GM21576 (cell line): ENCODE measurements around the gene TNFAIP8.

Experiments used
- ATAC-seq: cut with Tn5 transposase; IDR thresholded peaks from one replicate; pipeline ENCODE4 v1.9.1; 2021; ENCODE audit warnings: mild to moderate bottlenecking, moderate library complexity; ENCODE audit not compliant: unreplicated experiment

The TNFAIP8 gene

DNA sequence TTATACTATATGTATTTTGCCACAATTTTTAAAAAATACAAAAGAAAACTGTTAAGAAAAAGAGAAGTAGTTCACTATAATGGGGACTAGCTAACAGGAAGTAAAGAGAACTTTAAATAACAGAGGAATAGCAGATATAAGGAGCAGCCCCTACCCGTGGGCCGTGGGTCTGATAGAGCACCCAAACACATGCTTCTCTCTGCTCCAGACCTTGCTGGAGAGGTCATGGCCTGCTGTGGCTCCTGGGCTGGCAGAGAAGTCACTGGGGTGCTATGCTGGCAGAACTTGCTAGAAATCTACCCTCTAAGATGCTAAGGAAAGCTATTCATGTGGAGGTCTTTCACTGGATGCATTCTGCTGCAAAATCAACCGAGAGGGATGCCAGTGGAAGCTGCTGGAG, 10.0 kb upstream of the TNFAIP8 start:
- ATAC-seq: no peak

DNA sequence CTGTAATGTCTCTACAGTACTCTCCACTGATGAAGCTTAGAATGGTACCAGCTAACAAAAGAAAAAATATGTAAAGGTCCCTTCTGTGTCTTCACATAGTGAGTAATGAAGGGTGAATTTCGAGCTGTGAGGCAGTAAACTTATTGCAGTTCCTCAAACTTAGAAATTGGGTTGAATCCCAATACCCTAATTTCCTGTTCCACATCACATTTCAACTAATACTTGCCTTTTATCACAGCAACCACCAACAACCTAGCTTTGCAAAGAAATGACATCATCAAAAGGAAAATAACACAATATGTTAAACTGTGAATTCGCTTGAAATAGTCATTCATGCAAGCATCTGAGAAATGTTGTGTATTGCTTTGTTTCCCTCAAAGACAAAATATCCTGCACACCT, 9.4 kb upstream of the TNFAIP8 start:
- ATAC-seq: no peak

DNA sequence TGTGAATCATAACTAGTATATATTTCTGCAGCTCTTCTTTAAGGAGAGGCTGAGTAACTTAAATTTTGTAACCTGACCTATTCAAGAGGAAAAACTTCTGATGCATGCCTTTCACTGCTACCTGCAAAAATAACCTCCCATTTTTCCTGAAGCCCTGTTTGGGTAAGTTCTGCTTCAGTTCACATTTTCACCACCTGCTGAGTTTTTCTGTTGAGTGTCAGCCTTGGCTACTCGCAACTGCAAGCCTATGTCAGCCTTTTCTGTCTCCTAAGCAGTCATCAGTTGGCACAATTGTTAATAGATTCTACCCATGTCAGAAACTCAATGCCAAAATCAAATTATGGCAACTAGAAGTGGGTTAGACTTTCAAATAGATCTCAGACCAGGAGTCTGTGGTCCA, 8.2 kb upstream of the TNFAIP8 start:
- ATAC-seq: no peak

DNA sequence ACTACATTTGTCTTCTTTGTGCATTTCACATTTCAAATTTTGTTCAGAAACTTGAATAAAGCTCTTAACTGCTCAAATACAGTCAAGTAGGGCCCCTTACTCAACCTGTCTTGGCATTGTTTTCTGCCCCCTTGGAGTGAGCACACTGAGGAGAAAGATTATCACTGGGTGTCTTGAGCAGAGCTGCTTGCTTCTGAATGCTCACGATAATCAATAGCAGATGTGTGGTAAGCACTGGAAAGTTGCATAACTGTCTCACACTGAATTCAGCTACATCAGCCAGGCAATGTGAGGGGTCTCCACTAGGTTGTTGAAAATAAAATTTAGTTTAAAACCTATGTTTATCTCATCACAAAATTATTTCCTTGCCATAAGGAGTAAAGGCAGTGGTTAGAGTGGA, 7.8 kb upstream of the TNFAIP8 start:
- no peak for ATAC-seq

DNA sequence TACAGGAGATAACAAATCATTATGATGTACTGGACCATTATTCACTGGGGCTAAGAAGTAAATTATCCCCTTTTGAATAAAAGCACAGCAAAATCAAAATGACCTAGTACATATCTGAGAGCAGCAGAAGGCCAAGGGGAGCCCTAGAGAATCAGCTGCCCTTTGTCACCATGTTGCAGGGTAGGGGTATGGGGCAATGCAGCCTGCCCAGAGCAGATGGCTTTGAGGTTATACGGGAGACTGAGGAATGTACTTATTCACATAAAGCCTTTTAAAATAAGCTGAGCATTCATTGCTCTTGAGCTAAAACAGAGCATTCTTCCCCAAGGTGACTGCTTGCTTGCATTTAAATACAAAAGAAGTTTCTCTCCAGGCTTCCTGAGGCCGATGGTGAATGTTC, 2.6 kb upstream of the TNFAIP8 start:
- no peak for ATAC-seq

DNA sequence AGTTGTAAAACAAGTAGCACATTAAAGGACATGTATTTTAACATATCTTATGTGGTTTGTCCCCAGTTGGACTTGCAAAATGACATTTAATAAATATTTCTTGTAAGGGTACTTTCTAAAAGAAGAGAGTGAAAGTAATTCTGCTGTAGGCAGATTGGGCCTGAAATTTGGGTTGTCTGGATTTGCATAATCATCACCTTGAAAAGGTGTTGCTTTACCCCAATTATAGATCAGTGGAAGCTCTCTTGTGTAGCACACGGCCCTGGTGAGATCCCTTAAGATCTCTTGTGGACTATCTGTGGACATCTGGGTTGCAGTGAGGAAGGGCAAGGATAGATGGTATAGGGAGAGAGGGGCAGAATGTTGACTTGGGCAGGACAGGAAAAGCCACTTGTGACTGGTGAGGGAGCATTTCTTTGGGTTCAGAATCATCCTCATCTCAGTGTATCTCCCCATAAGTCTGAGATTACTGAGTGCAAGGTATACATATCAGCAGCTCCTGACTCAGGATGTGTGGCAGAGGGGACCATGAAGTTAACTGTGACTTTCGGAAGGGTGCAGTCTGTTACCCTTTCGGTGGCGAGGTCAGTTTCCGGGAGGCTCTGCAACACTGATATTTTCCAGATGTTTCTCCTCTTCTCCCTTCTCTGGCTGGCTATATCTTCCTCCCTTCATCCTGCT, 2.0 kb upstream of the TNFAIP8 start:
- ATAC-seq: peak; percentile 68

DNA sequence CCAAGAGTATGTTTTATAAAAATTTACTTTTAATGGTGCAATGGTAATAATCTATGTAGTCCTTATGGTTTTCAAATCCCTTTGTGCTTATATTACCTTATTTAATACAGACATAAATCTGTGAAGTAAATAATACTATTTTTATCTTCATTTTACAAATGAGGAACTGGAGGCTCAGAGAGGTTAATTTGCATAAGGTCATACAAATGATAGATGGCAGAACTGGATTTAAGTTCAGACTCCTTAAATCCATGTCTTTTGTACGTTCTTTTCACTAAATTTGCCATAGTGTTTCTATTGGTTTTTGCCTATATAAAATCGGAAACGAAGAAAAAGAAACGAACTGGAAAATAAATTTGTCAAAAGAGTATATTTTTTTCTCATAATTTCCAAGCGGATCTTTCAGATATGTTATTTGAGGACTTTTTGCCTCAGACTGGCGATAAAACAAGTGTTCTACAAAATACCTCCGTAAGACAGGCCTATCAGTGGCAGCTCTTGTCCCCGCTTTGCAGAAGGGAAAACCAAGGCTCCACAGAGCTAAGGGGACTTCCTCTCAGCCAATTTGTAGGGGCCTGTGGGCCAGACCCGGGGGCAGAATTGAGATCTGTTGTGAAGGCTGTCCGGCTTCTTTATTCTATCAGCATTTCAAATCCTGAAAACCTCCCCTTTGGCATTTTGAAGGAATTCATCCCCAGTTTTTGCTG, 1.1 kb upstream of the TNFAIP8 start:
- no peak for ATAC-seq

DNA sequence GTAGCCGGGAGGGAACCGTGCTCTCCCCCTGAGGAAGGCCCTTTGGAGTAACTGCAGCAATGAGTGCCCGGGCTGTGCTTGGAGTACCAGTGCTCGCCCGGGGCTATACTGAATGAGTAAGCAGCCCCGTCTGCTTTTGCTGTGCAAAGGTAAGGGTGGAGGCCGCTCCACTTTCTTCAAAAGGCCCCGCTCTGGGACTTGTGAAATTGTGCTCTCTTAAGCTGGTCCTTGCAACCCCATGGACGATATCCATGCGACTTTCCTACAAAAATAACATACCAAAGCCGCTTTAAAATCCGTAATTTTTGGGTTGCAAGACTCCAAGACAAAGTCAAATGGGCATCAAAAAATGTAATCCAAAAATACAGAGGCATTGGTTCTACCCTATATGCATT, 578 bp upstream of the TNFAIP8 start:
- peak; percentile 22 for ATAC-seq

DNA sequence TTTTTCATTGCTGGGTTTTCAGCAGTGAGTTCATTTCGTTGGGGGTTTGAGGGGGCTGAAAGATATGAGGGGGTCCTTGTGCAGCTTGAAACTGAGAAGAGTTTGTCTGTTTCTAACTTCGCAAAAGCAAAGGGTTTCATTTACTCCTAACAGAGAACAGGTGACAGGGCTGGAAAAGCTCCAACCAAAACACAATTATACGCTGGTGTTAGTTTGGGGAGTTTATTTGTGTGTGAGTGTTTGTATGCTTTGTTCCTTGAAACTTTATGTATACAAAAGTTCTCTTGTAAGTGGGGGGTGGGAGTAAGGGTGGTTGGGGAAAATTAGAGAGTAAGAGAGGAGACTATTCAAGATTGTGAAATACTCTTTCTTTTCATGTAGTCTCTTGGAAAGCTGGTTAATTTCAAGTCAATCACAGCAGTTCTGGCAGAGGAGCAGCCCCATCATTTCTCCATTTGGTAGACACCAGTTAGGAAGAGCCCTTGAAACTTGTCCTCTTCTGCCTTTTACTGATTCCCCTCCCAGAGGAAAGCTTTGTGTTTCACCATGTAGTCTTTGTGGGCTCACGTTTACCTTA, 881 bp downstream of the TNFAIP8 start:
- ATAC-seq: no peak

DNA sequence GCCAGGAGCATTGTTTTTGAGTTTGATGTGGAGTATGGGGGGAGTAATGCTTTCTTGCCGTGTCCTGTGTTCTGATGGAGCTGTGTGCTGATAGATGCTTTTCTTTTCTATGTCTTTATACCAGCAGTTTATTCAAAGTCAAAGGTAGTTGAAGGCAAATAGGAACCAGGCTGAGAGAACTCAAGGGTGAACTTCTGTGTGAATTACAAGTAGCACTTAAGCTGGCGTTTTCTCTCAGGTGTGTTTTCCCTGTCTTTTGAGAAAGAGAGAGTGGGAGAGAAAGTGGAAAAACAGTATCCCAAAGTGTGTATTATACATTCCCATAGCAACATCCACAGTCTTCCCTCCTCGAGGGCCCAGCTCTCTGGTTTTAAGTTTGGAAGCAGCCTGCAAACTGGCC, 1.5 kb downstream of the TNFAIP8 start:
- ATAC-seq: no peak

DNA sequence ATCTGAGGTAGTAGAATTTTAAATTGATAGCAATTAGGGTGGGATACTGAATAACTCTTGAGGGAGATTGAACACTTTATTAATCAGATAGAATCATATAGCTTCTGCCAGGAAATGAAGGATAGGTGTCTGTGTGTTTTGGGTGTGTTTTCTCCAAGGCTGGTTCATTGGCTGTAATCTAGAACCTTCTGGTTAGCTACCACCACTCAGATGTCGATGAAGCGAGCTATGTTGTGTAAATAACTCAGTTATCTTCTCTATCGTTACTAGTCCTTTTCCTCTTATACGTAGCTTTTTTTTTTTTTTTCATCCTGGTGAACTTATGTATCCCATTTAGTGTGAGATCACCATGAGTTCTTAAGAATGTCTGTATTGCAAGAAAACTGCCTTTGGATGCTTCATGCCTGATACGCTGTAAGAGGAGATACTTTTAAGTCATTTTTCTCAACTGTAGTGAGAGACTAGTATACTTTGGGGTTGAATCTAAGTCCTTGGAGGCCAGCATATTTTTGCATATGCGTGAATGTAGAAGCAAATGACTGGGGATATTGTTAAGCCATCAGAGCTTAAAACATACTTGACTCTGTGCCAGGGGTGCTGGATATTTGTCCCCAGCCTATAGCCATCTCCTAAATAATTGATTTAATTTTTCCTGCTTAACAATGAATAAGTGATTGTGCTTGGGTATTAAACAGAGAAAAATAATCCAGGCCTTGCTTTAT, 2.1 kb downstream of the TNFAIP8 start:
- ATAC-seq: no peak

DNA sequence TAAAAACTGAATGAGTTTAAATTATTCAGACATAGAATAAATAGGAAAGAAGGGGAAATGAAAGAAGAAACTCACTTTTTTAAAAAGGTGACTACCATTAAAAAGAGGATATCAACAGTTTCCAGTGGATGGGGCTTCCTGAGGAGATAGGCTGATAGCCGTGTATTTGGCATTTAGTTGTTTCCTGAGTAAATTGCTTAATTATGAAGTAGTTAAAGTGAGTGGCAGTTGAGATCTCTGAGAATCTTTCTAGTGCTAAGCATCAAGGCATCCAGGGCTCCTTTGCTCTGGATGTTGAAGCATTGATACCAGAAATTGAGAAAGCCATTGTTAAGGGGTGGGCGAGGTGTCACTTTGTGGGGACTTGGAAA, 2.7 kb downstream of the TNFAIP8 start:
- no peak for ATAC-seq

DNA sequence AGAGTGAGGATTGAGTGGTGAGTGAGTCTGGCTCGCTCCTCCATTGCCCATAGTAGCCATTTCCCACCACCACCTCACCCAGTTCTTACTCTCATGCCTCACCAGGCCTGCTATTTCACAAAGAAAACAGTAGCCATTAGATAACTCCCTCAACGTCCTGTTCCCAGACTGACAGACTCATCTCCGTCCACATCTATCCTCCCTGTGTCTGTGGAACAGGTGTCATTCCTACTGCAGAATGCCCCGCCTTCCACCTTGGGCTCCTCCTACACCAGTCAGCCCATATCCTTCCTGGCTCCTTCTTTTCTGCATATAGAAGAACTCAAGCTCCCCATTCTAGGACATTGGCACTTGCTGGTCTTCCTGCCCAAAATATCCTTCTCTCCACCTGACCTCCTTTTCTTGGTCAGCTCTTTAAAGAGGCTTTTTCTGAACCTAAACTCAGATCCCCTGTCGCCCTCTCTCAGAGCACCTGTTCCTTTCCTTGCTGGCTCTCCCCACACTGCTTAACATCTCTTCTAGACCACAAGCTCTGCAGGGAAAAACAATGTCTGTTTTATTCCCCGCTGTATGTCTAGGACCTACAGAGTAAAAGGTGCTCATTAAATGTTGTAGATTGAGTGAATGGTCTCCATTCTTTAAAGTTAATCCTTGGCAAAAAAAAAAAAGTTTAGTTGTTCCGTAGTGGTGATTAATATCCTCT, 3.2 kb downstream of the TNFAIP8 start:
- no peak for ATAC-seq

DNA sequence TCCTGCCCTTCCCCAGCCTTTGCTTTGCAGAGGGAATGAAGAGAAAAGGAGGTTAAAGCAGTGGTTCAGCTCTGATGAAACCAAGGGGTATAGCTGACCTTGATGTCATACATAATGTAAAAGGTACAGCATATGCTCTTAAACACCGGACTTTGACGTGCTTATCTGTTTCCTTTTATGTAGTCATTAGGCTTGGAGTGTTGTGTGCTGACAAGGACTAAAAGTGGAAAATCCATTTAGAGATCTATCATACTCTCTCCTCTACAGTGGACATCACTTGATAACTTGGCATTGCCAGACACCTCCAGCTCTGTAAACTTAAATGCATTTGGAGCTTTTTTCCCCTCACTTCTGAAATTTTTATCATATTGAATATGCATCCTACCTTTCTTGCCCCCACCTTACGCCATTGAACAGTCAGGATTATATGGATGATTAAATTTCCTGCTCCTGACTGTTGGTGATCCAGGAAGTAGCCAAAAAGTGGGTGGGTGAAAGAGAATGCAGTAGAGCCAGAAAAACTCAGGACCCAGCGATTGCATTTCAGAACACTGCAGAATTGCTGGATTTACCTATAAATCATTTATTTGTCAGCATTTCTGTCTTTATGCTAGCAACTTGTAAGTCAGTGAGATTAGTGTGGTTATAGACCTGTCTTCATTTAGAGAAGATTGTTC, 4.1 kb downstream of the TNFAIP8 start:
- no peak for ATAC-seq

DNA sequence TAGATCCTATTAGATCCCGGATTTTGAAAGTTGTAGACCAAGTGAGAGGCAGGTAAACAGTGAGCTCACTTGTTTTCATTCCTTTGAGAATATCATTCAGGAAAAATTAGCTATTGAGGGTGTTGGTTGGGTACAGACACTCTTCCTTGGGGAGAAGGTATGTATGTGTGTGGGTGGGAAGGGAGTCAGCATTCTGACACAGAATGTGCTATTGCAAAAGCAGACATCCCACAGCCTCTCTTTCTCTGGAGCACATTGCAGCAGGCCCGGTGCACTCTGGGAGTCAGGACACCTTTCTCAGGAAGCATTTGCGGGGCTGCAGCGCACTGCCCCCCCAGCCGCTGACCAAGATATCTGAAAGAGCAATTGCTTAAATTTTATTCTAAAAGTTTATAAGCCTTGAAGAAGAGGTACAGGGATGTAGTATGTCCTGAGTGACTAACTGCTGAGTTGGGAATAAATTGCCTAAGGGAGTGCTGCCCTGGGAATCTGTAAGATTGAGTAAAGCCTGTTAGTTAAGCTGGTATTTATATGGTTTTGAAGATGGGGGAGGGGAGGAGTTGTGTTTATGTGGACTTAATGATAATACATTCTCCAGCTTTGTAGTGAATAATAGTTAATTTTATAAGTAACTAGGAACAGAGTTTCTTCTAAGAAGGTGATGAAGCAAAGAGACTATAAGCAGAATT, 5.2 kb downstream of the TNFAIP8 start:
- ATAC-seq: no peak

DNA sequence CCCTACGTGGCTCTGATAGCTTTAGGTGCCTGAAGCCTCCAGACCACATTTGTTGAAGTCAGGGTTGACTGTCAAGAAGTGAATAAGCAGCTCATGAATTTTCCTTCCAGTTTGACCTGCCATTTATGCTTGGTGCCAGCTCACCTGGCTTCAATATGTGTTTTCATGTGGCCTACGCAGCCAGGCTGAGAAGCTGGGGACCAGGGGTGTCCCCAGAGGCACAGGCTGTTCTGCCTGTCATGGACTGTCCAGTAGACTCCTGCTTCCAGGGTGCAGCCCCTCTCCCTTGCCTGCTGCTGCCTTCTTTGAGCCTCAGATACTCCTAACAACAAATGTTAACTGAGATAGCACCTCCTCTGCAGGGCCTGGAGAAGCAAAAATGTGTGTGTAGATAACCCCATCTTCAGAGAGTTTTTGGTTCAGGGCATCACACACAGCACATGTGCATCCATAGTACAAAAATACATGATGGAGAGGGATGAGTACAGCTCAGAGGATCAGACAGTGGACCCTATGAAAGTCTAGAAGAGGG, 5.8 kb downstream of the TNFAIP8 start:
- ATAC-seq: no peak

DNA sequence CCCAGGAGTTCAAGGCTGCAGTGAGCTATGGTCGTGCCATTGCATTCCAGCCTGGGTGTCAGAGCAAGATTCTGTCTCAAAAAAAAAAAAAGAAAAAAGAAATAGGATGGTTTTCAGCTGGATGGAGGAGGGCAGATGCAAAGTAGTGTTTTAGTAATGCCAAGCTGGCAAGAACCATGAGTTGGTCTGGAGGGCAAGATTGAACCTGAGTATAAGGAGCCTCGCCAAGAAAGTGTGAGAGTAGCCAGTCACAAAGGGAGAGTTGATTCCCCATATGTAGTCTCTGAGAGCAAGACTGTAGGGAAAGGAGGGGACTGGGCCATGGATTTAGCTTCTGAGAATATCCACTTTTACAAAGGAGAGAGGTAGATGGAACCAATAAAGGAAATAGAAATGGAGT, 6.9 kb downstream of the TNFAIP8 start:
- no peak for ATAC-seq

DNA sequence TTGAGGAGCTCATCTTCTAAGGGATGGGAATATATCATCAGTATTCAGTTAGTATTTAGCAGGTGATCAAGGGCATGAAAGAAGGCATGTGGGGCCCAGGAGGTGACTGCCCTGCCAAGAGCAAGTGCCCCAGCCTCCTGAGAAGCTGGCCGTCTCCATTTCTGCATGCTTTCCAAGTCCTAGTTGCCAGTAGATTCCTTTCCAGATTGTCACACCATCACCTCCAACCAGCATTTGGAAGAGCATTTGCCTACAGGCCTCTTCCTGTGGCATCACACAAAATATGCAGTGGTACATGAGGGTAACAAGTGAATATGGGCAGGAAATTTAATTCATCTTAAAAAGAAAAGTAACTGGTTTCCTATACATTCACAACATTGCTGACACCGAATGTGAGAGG, 7.5 kb downstream of the TNFAIP8 start:
- ATAC-seq: no peak

DNA sequence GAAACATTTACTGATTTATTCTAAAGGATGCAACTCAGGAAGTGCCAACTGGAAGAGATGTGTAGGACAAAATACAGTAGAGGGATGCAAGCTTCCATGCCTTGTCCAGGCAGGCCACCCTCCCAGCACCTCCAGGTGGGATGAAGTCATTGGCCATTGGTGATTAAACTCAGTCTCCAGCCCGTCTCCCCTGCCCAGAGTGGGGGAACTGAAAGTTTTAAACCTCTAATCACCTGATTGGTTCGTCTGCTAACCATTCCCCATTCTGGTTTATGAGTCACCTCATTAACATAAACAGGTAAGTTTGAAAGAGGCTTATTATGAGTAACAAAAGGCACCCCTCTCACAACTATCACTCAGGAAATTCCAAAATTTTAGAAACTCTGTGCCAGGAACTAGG, 8.1 kb downstream of the TNFAIP8 start:
- no peak for ATAC-seq
